NCI-H2107 treated with DMSO at 0.1 percent for 48 hours (cell line): Measurements from ENCODE around the gene LDLRAD3.

Source experiments
- DNase-seq: peaks from one replicate; lab custom pipeline; 2025; ENCODE audit not compliant: unreplicated experiment; lab: John Stamatoyannopoulos, UW

LDLRAD3 gene

GRCh38 chr11:35954205-35954604 is 10.3 kb downstream of the LDLRAD3 start:
- no peak for DNase-seq

- no peak for DNase-seq
These were observed 11.8 kb downstream of the LDLRAD3 start for GRCh38 chr11:35955636-35956035.

- no peak for DNase-seq
These were observed 18.7 kb downstream of the LDLRAD3 start for GRCh38 chr11:35962369-35963138.

DNA sequence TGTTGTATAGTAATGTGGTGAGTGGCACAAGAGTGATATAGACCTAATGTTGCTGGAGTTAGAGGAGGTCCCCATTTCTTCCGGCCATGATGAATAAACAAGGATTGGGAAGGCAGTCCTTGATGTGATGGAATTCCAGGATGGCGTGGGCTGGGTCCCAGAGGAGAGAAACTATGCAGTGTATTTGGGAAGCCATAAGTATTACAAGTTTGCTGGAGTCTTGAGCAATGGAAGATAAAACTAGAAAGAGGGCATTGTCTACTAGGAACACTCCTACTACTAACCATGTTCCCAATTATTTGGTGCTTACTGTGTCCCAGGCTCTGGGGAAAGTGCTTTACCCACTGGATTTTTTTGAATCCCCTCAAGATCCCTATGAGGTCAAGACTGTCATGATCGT is 20.0 kb downstream of the LDLRAD3 start:
- DNase-seq, result no peak

DNA sequence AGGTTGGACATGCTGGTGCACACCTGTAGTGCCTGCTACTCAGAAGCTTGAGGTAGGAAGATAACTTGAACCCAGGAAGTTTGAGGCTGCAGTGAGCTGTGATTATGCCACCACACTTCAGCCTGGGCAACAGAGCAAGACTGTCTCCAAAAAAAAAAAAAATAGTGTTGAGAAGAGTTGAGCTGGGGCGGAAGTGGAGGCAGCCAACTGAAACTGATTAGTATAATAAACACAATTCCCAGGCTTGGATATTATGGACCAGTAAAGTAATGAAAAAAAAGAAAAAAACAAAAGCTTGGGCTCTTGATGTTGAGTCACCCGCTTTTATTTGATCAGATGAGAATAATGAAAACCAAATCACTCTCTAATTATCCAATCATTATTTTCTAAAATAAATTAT is 21.0 kb downstream of the LDLRAD3 start:
- DNase-seq, result no peak

- DNase-seq, result no peak
These were observed 23.2 kb downstream of the LDLRAD3 start for GRCh38 chr11:35967042-35967441.

- DNase-seq, result no peak
These were observed 24.7 kb downstream of the LDLRAD3 start for GRCh38 chr11:35968386-35969088.

DNA sequence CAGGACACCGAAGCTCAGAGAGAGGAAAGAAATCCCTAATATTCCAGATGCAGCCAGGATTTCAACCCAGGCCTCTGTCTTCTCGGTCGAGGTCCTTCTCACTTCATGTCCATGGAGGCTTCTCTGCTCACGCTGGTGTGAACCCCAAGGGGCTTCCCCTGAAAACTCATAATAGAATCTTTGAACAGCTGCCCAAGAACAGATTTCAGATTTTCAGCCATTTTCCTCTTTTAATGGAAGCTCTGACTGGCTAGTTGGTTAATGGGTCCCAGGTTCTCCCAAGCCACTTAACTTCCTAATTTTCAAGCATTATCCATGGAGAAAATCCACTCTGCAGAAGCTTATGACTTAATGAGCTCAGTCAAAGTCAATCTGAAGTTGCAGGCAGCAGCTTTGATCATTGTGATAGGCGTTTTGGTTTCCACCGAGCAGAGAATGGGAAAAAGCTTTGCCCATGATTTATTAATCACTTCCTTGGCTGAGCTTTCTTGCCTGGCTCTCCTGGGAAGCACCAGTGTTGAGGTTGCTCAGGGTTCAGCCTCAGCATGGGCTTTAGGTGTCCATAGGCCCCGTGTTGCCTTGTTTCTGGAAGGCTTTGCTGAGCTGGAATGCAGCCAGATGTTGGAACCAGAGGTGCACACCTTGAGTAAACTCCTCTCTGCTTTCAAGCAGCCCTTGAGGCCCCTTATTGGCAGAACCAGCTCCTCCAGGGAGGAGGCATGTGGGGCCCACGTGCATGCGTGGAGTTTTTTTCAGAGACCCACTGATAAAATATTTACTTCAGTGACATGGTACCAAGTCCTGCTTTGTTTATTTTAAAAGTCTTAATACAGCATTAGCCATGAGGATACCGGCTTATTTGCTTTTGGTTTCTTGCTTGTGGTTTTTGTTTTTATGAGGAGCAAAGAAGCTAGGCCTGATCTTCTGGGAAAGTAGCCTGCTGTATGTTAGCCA is 25.5 kb downstream of the LDLRAD3 start:
- no peak for DNase-seq

DNA sequence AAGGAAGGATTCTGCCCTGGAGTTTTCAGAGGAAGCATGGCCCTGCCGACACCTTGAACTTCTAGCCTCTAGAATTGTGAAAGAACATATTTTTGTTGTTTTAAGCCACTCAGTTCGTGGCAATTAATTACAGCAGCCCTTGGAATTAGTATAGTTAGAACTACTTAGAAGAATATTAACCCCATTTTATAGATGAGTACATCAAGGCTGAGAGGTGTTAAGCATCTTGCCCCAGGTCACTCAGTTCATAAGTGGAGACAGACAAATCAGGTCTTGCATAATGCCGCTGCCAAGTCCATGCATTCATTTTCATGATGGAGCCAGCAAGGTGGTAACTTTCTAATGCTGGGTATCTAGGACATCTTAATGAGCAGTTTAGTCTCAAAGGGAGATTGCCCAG is 26.6 kb downstream of the LDLRAD3 start:
- DNase-seq, result no peak

DNA sequence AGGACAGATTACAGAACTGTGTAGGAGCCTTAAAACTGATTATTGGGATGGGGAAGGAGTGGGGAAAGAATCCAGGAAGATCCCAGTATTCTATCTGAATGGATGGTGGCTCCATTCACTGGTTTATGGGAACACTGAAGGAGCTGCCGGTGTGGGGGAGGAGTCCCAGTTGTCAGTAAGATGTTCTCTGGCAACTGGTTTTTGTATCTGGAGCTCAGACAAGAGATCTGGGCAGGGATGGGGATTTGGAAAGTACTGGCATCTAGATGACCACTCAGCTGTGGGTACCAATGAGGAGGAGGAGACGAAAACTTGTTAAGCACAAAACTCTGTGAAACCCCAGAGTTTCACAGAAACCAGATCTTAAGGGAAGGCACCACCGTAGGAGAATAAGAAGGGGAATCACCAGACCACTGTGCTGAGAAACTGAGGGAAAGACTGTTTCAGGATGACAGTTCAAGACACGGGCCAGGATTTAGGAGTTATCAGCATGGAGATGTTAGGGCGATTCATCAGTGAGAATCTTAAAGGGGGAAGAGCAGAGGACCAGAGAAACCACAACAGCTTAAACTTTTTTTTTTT is 28.1 kb downstream of the LDLRAD3 start:
- no peak for DNase-seq

GRCh38 chr11:35974882-35975589 is 31.2 kb downstream of the LDLRAD3 start:
- DNase-seq, result no peak

DNA sequence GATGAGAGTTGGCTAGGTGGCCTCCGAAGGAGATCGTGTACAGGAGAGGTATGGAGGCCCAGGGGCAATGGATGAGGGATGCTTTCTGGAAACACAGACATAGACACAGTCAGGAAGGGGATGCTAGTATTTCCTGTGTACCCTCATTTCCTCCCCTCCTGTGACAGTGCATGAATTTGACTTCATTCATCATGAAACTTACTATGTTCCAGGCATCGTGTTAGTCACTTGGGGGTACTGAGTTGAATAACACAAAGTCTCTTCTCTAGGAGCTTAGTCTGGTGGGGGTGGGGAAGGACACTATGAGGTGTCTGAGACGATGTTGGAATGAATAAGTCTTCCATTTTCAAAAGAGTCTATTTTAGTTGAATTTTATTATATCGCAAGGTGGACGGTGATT is 32.6 kb downstream of the LDLRAD3 start:
- no peak for DNase-seq

DNA sequence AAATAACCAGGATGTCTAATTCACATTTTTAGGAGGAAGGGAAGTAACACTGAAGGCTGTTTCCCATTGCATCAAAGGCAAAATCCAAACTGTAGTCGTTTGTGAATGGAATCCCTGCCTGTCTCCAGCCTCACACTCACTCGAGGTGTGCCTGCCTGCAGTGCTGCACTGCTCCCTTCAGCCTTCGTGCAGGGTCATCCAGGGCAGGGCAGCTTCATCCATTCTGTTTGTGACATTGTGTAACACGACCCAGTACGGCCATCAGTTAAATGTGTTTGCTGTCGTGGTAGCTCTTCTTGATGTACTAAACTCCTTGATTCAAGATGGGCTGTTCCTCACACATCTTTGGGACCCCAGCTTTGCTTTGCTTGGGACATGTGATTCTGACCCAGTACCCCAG is 34.3 kb downstream of the LDLRAD3 start:
- no peak for DNase-seq

DNA sequence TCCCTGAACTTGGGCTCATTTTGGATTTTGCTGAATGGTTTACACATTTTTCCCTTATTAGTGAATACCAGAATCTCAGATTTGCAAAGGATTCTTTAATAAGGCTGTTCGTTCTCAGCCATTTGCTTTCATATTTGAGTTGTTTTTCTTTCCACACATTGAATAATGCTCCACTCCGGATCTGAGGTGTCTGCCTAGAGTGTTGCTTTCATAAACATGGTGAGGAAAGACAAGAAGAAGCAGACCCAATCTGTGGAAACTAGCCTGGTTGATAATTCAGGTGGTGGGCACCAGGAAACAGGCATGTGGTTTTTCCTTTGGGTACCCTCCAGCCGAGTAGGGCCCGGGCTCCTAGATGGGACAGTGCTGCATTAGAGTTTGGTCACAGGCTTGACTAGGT is 35.0 kb downstream of the LDLRAD3 start:
- DNase-seq, result no peak

DNA sequence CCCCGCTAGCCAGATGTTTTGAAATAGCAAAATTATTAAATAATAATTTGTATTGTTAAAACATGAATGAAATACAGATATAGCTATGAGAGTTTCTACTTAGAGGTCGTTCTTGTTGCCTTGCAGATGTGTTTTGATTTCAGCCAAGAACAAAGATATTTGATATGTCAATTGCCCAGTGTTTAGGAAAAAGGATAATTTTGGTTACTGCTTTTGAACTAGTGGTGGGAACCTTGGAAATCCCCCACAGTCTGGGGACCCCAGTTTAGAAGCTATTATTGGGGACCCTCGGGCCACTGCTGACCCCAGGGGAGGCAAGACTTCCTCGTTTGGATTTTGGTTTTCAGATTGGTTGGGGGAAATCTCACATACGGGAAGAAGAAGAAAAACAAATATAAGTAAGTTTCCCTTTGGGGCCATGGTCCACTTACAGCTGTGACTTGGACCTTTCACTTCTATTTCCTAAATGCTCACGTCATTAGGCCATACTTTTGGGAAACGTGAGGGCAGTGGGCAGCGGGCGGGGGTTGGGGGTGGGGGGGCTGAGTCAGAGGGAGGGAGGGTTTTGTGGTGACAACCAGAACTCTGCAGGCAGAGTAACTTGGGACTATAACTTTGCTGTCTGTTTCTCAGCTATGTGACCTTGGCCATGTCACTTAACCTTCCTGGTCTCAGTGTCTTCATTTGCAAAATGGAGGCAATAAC is 37.0 kb downstream of the LDLRAD3 start:
- DNase-seq, result no peak

GRCh38 chr11:35981581-35981980 is 37.7 kb downstream of the LDLRAD3 start:
- DNase-seq, result no peak

DNA sequence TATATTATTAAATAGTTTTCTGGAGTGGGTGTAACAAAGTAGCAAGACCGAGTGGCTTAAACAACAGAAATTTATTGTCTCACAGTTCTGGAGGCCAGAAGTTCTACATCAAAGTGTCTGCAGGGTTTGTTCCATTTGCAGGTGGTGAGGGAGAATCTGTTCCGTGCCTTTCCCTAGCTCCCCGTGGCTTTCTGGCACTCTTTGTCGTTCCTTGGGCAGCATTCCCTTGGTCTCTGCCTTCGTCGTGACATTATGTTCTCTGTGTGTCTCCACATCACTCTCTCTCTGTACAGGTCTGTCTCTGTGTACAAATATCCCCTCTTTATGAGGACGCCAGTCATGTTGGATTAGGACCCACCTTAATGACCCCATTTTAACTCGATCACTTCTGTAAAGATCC is 38.2 kb downstream of the LDLRAD3 start:
- DNase-seq, result no peak

- DNase-seq, result no peak
These were observed 40.1 kb downstream of the LDLRAD3 start for GRCh38 chr11:35983981-35984380.

GRCh38 chr11:35986947-35987346 is 43.1 kb downstream of the LDLRAD3 start:
- DNase-seq, result no peak

DNA sequence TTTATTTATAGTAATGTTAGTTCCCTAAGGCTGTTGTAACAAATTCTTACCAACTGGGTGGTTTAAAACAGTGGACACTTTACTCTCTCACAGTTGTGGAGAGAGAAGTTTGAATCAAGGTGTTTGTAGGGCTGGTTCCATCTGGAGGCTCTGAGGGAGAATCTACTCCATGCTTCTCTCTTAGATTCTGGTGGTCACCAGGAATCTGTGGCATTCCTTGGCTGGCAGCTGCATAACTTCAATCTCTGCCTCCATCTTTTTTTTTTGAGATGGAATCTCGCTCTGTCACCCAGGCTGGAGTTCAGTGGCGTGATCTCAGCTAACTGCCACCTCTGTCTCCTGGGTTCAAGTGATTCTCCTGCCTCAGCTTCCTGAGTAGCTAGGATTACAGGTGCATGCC is 46.3 kb downstream of the LDLRAD3 start:
- DNase-seq, result no peak
